Gastrocnemius medialis (tissue), 4 donors: ENCODE results near the gene VCAM1. TPM values are rescaled to one million over a fixed set of nuclear protein-coding genes. Genes with fewer than 3 reads are reported as not detected.

Experiments
- ATAC-seq, 2 donors: fragments of 150-250 bp; one replicate each; pipeline ENCODE4 v1.9.1; 2016
- DNase-seq, 2 donors: peaks; one replicate each; pipeline ENCODE4 v3.0.0-alpha.2; 2019
- H3K27ac ChIP-seq, 4 donors: fragments of 200-600 bp; sonication (generic); 1 replicate in 1 of 4; 2 replicates in 3 of 4; pipeline ENCODE4 v1.5.1; 2016 to 2018; ENCODE audit warnings: mild to moderate bottlenecking in 2 of 4, moderate library complexity in 1 of 4
- H3K27me3 ChIP-seq, 3 donors: fragments of 200-600 bp; sonication (generic) in 2 of 3; 1 replicate in 1 of 3; 2 replicates in 2 of 3; pipeline versions ENCODE4 v1.5.1 to v1.6.0; 2016 to 2019; ENCODE audit warnings: mild to moderate bottlenecking in 1 of 3, moderate library complexity in 1 of 3
- H3K36me3 ChIP-seq, 2 donors: fragments of 200-600 bp; sonication (generic) in 1 of 2; one replicate each; pipeline ENCODE4 v1.5.1; 2017 to 2018
- H3K4me1 ChIP-seq, 2 donors: fragments of 200-600 bp; sonication (generic) in 1 of 2; one replicate each; pipeline ENCODE4 v1.5.1; 2016 to 2017; ENCODE audit warnings: mild to moderate bottlenecking in 2 of 2
- H3K4me3 ChIP-seq, 4 donors: fragments of 200-600 bp; sonication (generic) in 3 of 4; 1 replicate in 1 of 4; 2 replicates in 3 of 4; pipeline ENCODE4 v1.5.1; 2016 to 2019; ENCODE audit warnings: mild to moderate bottlenecking in 2 of 4
- H3K9me3 ChIP-seq, 3 donors: fragments of 200-600 bp; sonication (generic) in 2 of 3; 1 replicate in 1 of 3; 2 replicates in 2 of 3; pipeline ENCODE4 v1.5.1; 2016 to 2019
- POLR2A ChIP-seq, 2 donors: fragments of 450-650 bp; IDR thresholded peaks; one replicate each; pipeline ENCODE4 v1.6.1; 2017; ENCODE audit warnings: antibody characterized with exemption in 2 of 2, mild to moderate bottlenecking in 2 of 2, moderate library complexity in 2 of 2
- in situ Hi-C, 4 donors: fragments of 200-750 bp; cut with MboI; loops; one replicate each; pipeline versions ENCODE4 v1.15.0 to v1.8.0; 2017; ENCODE audit warnings: low sequenced_read_pairs in 4 of 4
- intact Hi-C: fragments of 100-400 bp; cut with DNase I; formaldehyde crosslinking; loops from one replicate; pipeline ENCODE4 v1.15.1; 2023; ENCODE audit warnings: low total_unique reads
- total RNA-seq, 4 donors: library from RNA; depleted of rRNA; stranded (reverse); fragments of >200 nt; gene quantifications; one replicate each; pipeline versions ENCODE4 v1.1.0 to v1.2.3, GENCODE V29; 2016
- TF ChIP-seq, protein P1 (sequence below), 5 experiments: fragments of 450-650 bp in 3 of 5; fragments of 200-600 bp in 2 of 5; sonication (generic) in 2 of 5; IDR thresholded peaks in 4 of 5; conservative IDR thresholded peaks in 1 of 5; 1 replicate in 4 of 5; 2 replicates in 1 of 5; pipeline ENCODE4 v1.5.1; 2016 to 2019; ENCODE audit warnings: antibody characterized with exemption in 5 of 5, mild to moderate bottlenecking in 3 of 5, moderate library complexity in 3 of 5

Gene VCAM1
- total RNA-seq, 4 donors from 2014 or later: 0.72 to 2.4 (median 1.4) TPM

DNA sequence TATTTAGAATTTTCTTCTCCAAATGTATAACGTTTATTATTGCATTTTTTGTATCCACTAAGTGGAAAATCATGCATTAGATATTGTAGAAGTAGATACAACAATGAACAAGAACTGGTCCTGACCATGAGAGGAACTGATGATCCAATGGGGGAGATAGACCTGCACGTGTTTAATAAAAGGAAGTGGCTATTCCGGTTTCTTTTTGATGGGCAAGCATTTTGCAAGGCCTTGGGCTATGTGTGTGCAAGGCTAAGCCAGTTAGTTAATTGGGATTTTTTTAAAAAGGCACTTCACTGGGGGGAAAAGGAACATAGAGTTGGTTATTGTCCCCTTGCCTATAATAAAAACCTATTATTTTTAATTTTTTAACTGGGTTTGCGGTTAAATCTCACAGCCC, 961 bp upstream of the VCAM1 start:
- H3K27ac ChIP-seq: no peak overlapping the region
- no peak for ATAC-seq
- intact Hi-C loops: no loop called here

GRCh38 chr1:100720101-100720500, 559 bp downstream of the VCAM1 start:
- intact Hi-C loops (no loop called here), in situ Hi-C loops (no loop called here)
- peaks cover 0 to 6% of the 10 kb centered on the region in 2 donors for H3K4me1 ChIP-seq
- peak overlapping the region; percentile 1 to 35 (median 12) for H3K4me3 ChIP-seq
- H3K27me3 ChIP-seq: no peaks in the 10 kb centered on the region
- no peaks in the 10 kb centered on the region for H3K36me3 ChIP-seq
- peak overlapping the region in 1 of 4 donors; percentile 49 for H3K27ac ChIP-seq
- DNase-seq: no peak
- H3K9me3 ChIP-seq: no peaks in the 10 kb centered on the region
- no peak for ATAC-seq
- no peak for TF ChIP-seq POLR2A (IDR thresholded peaks at IDR 0.05)

More for the DNA sequence above, 961 bp upstream of the VCAM1 start:
- DNase-seq: no peak
- Histone ChIP-seq H3K9me3 (no peaks in the 10 kb centered on the region), H3K36me3 (no peaks in the 10 kb centered on the region), H3K27me3 (no peaks in the 10 kb centered on the region), H3K4me3 (no peak overlapping the region), H3K4me1 (peaks cover 0 to 6% of the 10 kb centered on the region in 2 donors)
- no peak for TF ChIP-seq POLR2A (IDR thresholded peaks at IDR 0.05)
- TF ChIP-seq, protein P1, sequence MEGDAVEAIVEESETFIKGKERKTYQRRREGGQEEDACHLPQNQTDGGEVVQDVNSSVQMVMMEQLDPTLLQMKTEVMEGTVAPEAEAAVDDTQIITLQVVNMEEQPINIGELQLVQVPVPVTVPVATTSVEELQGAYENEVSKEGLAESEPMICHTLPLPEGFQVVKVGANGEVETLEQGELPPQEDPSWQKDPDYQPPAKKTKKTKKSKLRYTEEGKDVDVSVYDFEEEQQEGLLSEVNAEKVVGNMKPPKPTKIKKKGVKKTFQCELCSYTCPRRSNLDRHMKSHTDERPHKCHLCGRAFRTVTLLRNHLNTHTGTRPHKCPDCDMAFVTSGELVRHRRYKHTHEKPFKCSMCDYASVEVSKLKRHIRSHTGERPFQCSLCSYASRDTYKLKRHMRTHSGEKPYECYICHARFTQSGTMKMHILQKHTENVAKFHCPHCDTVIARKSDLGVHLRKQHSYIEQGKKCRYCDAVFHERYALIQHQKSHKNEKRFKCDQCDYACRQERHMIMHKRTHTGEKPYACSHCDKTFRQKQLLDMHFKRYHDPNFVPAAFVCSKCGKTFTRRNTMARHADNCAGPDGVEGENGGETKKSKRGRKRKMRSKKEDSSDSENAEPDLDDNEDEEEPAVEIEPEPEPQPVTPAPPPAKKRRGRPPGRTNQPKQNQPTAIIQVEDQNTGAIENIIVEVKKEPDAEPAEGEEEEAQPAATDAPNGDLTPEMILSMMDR (IDR thresholded peaks at IDR 0.05 in 4 of 5, conservative IDR thresholded peaks at IDR 0.05 in 1 of 5): no peak
- in situ Hi-C loops: no loop called here

DNA sequence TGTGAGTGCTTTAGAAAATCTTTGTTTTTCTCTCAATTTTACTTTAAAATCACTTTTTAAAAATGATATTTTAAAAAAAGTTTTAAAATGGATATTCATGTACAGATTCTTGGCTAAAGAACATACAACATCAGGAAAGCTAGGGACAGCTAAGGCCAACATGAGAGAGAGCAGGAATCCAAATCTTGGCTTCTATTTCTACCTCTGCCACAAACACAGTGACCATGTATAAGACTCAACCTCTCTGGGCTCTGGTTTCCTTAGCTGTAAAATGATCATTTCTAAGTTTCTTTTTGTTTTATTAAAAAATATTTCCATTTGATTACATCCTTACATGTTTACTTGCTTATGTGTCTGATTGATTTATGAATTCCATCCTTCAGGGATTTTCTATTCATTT, 1.2 kb downstream of the VCAM1 start:
- in situ Hi-C loops (no loop called here), intact Hi-C loops (no loop called here)
- Histone ChIP-seq H3K9me3 (no peaks in the 10 kb centered on the region), H3K4me3 (peak overlapping the region in 3 of 4 donors; percentile 6 to 36 (median 30)), H3K27ac (no peak overlapping the region), H3K36me3 (no peaks in the 10 kb centered on the region), H3K4me1 (peaks cover 0 to 6% of the 10 kb centered on the region in 2 donors), H3K27me3 (no peaks in the 10 kb centered on the region)
- no peak for DNase-seq
- TF ChIP-seq POLR2A (IDR thresholded peaks at IDR 0.05): no peak
- TF ChIP-seq, protein P1 (IDR thresholded peaks at IDR 0.05 in 4 of 5, conservative IDR thresholded peaks at IDR 0.05 in 1 of 5): no peak
- ATAC-seq: no peak

GRCh38 chr1:100721526-100722207, 2.1 kb downstream of the VCAM1 start:
- Histone ChIP-seq H3K4me1 (peaks cover 0 to 6% of the 10 kb centered on the region in 2 donors), H3K36me3 (no peaks in the 10 kb centered on the region), H3K9me3 (no peaks in the 10 kb centered on the region), H3K27me3 (no peaks in the 10 kb centered on the region), H3K27ac (no peak overlapping the region), H3K4me3 (peak overlapping the region; percentile 6 to 50 (median 34))
- ATAC-seq (no peak), DNase-seq (no peak)
- in situ Hi-C loops: no loop called here
- TF ChIP-seq, protein P1 (IDR thresholded peaks at IDR 0.05 in 4 of 5, conservative IDR thresholded peaks at IDR 0.05 in 1 of 5): no peak
- no peak for TF ChIP-seq POLR2A (IDR thresholded peaks at IDR 0.05)
- intact Hi-C loops: no loop called here

DNA sequence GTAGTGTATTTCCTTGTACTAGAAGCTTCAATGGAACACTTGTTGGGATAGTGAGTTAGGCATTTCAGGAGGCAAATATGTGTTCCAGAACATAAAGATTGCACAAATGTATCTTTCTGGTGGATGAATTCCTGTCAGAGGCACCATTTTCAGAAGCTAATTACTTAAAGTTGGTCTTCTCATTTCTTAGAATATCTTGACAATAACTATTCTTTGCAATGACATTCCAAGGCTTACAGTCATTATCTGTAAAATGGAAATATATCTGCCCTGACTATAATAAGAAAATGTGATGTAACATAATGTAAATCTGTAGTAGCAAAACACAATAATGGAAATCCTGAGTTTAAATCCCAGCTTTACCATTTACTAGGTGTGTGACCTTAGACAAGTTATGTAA, 2.7 kb downstream of the VCAM1 start:
- ATAC-seq (no peak), DNase-seq (no peak)
- H3K36me3 ChIP-seq: no peaks in the 10 kb centered on the region
- in situ Hi-C loops: no loop called here
- intact Hi-C loops: no loop called here
- peaks cover 0 to 6% of the 10 kb centered on the region in 2 donors for H3K4me1 ChIP-seq
- H3K9me3 ChIP-seq: no peaks in the 10 kb centered on the region
- no peak overlapping the region for H3K27ac ChIP-seq
- H3K4me3 ChIP-seq: peak overlapping the region in 2 of 4 donors; percentile 33 to 50
- H3K27me3 ChIP-seq: no peaks in the 10 kb centered on the region
- TF ChIP-seq, protein P1 (IDR thresholded peaks at IDR 0.05 in 4 of 5, conservative IDR thresholded peaks at IDR 0.05 in 1 of 5): no peak
- no peak for TF ChIP-seq POLR2A (IDR thresholded peaks at IDR 0.05)
